Esophagus squamous epithelium (tissue), 4 donors: ENCODE results near the gene SLC44A1.

Experiments used
- POLR2A ChIP-seq, 4 donors: fragments of 450-650 bp; IDR thresholded peaks; one replicate each; pipeline ENCODE4 v1.6.1; 2017; ENCODE audit warnings: antibody characterized with exemption in 4 of 4, mild to moderate bottlenecking in 4 of 4, moderate library complexity in 3 of 4
- TF ChIP-seq, protein P1 (sequence below), 6 experiments: fragments of 450-650 bp in 4 of 6; fragments of 200-600 bp in 2 of 6; sonication (generic) in 2 of 6; IDR thresholded peaks; one replicate each; pipeline ENCODE4 v1.5.1; 2016 to 2019; ENCODE audit warnings: antibody characterized with exemption in 6 of 6, mild to moderate bottlenecking in 4 of 6, moderate library complexity in 4 of 6

DNA sequence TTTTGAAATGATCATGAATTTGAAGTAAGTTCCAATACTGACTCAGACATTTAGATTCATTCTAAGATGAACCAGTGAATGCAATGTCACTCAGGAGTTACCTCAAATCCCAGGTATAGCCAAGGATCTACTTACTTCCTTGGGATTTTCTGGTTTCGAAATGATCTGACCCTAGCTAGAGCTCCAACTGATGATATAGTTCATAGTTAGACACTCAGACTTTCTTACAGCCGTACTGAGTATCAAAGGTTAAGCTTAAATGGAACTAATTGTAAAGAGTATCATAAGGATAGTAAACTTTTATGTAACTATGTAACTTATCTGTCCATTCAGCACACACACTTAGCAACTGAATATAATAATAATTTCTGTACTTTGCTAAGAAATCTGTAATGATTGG lies 119.4 kb downstream of the SLC44A1 start:
- TF ChIP-seq, protein P1, sequence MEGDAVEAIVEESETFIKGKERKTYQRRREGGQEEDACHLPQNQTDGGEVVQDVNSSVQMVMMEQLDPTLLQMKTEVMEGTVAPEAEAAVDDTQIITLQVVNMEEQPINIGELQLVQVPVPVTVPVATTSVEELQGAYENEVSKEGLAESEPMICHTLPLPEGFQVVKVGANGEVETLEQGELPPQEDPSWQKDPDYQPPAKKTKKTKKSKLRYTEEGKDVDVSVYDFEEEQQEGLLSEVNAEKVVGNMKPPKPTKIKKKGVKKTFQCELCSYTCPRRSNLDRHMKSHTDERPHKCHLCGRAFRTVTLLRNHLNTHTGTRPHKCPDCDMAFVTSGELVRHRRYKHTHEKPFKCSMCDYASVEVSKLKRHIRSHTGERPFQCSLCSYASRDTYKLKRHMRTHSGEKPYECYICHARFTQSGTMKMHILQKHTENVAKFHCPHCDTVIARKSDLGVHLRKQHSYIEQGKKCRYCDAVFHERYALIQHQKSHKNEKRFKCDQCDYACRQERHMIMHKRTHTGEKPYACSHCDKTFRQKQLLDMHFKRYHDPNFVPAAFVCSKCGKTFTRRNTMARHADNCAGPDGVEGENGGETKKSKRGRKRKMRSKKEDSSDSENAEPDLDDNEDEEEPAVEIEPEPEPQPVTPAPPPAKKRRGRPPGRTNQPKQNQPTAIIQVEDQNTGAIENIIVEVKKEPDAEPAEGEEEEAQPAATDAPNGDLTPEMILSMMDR (IDR thresholded peaks at IDR 0.05), result no peak
- no peak for TF ChIP-seq POLR2A (IDR thresholded peaks at IDR 0.05)
